Activated gamma-delta T cell treated with Interleukin-2 at 50 U/mL for 16 hours (primary cell): ENCODE data around the gene CAD.
"Not testable (repeated sequence)": the region's sequence is repeated elsewhere in the genome, so short reads cannot be mapped to it uniquely, and the experiment has no call there.

Source experiments
- DNase-seq: peaks from one replicate; pipeline ENCODE4 v3.0.0-alpha.2; 2020

CAD gene

DNA sequence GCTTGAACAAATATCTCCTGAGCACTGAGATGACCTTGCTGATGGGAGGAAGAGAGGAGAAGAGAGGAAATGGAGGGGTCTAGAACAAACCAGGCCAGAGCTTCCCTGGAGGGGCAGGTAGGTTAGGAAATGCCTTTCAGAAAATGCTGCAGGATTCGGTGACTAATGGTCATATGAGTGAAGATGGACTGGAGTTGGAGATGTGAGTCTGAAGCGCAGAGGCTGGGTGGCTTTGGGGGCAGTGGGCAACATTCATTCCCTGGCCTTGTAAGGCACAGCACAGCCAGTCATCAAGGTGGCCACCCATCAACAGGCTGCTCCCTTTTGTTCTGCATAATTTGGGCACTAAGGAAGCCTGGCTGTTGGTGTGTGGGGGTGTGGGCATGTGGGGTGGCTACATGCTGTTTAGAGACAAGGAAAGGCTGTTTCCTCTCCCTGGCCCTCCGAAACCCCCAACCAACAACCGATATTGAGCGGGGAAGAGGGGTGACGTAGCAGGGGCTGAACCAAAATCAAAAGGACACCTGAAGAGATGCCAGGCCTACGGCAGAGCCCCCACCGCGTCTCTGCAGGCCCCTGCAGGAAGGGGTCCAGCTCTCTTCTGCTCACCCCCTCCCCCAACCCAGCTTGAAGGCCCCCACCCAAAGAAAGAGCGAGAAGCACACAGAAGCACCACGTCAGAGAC is 44.2 kb downstream of the CAD start:
- DNase-seq: no peak

DNA sequence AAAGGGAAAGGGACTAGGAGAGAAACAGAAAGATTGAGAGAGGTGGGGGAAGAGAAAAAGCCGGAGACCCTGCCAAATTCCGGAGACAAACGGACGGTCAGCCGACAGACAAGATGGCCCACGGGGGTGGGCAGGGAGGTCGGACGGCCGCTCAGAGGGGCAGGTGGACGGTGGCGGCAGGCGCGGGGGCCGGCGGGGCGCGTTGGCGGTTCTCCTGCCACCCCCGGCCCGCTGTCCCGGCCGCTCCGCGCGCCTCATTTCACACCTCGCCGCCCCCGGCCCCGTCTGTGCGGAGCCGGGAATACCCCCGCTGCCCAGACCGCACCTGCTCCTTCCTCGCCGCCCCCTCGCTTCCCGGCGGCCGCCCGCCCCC is 44.7 kb downstream of the CAD start:
- DNase-seq: no peak

DNA sequence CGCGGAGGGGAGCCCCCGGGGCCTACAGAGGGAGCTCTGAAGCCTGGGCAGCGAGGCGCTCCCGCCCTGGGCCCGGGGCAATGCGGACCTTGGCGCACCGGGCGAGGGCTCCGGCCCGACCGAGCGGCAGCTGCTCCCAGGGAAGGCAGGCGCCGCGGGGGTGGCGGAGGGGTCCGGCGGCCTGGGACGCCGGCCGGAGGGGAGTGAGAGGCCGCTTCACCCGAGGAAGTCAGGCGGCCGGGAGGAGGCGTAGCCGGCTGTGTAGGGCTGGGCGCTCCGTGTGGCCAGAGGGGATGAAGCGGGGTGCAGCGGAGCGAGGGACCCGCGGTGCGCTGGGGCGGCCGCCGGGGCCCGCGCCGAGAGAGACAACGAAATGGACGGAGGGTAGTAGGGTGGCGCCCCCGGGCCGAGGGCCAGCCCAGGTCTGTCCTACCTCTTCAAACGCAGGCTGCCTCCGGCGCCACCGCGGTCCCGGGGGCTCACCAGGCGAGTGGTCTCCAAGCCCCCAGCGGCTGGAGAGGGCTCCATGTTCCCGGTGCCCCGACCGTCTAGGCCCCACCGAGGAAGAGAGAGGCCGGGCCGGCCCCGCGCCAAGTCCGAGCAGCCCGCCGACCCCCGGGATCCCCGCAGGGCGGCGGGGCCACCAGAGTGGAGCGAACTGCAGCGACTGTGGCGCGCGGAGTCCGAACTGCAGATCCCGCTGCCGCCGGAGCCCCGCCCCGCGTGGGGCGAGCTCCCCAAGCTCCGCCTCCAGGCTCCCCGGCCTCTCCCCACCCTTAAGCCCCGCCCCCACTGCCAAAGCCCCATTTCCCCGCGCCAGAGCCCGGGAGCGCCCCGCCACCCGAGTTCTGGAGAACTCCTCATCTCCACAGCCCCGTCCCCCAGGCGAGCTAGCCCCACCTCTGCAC is 45.5 kb downstream of the CAD start, which contains the start of gene SLC30A3:
TSS of gene SLC30A3 (minus strand) at position 669 of the 908 bp plus-strand sequence. CDS start at position 528, 141 bp downstream.
- peak; percentile 54 for DNase-seq

DNA sequence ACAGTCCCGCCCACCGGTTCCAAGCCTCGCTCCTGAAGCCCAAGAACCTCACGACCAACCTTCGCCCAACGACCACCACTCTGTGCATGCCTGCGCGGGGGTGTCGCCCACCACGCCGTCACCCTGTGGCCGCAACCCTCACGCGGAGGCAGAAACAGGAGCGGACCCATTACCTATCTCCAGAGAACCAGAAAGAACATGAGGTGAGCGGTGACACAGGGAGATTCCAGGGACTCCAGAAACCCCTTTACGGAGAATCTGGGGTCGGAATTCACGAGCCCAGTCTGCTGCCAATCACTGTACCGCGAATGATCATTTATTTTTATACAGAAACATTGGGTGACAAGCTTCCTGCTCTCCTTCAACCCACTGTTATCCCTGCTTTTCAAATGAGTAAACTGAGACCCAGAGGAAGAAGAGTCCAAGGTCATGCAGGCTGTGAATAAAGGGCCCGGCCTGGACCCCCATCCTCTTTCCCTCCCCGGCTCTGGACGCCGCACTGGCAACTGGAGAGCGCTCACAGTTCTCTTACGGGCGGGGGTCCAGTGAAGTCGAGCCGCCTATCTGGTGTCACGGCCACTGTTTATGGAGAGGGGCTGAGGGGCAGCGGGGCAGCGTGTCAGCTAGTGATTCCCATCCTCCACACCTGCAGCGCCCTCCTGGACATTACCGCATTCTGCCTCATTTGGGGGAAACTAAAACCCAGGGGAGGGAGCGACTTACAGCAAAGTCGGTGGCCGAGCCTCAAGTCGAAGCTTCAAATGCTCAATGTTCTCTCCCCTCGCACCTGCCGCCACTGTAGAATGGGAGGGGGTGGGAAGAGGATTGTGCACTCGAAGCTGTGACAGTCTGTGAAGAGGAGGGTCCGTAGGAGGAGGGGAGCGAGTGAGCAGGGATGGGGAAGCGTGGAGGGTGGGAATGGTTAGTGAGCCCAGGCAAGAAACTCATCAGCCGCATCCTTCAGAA is 46.4 kb downstream of the CAD start:
- DNase-seq: no peak

DNA sequence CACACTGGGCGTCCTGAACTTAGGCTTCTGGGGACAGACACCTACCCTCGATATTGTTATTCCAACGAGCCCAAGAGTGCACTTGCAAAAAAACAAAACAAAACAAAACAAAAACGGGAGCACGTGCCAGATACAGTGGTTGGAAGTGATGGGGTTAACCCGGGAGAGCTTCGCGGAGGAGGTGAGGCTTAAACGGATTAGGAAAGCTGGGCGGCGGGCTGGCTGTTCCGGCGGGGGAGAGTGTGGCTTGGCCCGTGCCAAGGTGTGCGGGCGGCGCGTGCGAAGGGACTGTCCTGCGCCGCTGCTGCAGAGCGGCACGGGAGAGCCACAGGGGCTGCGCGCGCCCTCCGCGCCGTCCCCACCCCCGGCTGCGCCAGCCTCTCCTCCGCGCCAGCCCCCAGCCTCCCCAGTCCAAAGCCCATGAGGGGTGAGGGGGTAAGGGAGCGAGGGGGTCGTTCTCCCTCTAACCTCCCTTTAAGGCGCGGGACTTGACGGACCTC is 47.1 kb downstream of the CAD start:
- no peak for DNase-seq

DNA sequence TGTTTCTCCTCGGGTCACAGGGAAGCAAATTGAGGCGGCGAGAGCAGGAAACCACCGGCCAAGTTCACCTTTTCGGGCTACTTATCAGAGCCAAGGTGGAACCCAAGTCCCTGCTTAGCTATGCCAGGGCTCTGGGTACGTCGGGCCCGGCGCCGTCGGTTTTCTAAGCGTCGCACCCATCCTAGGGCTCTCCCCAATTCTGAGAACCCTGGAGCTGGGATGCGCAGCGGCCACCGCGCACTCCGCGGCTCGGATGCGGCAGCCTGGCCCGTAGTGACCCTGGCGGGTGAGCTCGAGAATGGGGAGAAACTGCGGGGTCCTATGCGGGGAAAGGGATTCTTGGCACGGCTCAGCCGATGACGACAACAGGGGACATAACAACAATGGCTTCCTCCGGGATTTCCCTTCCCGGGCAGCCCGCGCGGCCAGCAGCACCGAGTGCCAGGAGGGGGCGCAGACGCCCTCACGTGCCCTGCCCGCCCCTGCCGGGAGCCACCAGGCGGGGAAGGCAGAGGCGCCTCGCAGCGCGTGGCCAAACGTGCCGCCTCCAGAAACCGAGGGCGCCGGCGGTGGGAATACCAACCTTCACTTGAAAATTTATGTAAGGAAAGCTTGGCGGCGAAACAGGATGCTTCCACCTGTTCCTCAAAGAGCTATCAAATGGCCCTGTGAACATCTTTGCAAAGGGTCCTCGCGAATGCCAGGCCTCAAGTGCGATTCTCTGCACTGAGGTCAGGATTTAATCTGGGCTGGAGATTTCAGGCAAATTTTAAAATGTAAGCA is 47.8 kb downstream of the CAD start:
- DNase-seq: peak; percentile 45

DNA sequence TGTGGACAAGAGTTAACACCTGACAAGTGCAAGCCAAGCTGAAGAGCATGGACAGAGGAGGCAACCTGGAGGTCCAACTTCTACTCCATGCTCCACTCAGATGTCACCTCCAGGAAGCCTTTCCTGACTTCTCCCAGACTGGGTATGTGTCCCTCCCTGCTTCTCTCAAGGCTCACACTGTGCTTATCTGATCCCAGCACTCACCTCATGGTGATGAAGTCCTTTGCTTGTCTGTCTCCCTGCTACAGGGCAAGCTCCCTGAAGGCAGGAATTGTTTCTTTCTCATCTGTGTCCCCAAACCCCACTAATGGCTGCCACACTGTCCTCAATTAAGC is 48.3 kb downstream of the CAD start:
- DNase-seq: no peak

DNA sequence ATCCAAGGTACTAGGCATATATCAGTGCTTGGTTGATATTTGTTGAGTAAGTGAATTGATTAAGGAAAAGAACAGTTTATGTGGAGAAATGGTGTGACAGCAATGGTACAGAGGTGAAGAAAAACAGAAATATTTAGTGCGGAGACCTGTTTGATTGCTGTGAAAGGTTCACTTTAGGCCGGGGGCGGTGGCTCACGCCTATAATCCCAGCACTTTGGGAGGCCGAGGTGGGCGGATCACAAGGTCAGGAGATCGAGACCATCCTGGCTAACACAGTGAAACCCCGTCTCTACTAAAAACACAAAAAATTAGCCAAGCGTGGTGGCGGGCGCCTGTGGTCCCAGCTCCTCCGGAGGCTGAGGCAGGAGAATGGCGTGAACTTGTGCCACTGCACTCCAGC is 51.1 kb downstream of the CAD start:
- not testable (repeated sequence) for DNase-seq

DNA sequence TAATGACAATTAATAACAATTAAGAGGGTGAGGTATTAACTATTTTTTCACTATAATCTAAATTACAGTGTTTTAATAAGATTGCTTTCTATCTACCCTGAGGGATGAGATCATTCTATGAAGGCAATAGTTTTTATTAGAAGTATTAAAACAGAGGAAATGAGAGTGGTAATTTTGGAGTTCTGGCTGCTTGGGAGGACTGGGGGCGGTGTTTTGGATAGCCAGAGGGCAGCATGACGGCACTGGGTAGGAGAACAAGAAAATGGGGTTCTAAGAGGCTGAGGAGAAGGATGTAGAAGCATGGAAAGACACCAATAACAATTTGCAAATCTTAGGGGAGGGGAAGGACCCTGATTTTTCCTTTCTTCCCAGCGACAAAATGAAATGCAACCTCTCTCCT is 53.0 kb downstream of the CAD start:
- DNase-seq: no peak

DNA sequence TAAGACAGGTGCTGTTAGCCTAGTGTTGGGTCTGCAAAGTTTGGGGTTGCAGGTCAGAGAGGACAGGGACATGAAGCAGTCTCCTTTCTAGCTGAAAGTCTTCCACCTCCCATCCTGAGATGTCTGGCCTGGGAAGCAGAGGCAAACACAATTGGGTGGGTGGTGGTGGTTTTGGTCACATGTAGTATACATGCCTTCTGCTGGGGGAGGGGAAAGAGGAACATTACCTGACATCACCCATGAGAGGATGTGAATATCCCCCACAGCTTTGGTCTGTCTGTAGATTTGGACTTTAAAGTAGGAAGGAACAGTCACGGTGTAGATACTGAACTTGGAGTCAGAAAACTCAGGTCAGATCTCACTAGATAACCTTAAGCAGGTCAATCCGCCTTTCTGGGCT is 53.5 kb downstream of the CAD start:
- DNase-seq: no peak

DNA sequence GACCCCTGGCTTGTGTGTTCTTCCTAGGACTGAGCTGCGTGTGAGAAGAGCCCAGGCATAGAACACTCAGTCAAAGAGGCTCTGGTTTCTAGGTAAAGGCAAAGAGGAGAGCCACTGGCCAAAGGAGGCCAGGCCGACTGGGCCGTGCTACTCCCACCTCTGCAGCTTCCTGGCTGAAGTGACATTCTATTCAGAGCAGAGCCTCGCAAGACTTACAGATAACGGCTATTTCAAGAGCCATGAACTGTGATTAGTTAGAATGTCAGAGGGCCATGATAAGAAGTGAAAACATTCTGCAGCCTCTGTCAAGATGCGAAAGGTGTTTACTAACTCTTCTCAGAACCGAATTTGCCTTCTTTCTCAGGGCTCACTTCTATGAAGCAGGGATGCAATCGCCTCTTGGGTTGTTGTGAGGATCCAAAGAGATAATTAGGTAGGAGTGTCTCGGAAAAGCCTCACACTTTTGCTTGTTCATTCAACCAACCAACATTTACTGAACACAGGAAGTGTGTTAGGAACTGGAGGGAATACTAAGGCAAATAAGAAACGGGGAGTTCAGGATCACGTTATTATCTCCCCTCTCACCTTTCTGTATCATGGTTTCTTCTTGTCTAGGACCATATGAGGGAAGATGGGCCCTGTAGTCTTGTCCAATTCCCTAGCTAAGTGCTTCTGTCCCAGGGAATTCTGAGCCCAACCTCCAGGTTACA is 54.6 kb downstream of the CAD start:
- no peak for DNase-seq

DNA sequence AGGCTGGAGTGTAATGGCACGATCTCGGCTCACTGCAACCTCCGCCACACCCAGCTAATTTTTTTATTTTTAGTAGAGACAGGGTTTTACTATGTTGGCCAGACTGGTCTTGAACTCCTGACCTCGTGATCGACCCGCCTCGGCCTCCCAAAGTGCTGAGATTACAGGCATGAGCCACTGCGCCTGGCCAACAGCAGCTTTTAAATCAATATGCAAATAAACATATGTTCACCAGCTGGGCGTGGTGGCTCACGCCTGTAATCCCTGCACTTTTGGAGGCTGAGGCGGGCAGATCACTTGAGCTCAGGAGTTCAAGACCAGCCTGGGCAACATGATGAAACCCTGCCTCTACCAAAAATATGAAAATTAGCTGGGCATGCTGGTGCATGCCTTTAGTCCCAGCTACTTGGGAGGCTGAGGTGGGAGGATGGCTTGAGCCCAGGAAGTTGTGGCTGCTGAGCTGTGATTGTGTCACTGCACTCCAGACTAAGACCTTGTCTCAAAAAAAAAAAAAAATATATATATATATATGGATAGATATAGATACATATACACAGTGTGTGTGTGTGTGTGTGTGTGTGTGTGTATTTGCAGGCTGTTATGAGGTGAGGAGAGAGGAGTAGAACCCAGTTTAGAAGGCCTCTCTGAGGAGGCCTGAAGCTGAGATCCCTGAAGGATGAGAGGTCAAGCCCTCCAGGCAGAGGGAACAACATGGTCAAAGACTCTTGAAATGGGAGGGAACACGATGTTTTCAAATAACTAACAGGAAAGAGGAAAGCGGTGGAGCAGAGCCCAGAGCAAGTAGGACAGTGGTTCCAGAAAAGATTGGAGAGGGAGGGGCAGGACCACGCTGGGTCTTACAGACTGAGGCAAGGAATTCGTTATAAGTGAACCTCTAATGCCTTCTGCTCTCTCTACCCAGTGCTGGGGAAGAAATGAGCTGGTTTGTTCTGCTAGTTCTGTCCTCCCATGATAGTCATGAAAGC is 55.7 kb downstream of the CAD start:
- not testable (repeated sequence) for DNase-seq

DNA sequence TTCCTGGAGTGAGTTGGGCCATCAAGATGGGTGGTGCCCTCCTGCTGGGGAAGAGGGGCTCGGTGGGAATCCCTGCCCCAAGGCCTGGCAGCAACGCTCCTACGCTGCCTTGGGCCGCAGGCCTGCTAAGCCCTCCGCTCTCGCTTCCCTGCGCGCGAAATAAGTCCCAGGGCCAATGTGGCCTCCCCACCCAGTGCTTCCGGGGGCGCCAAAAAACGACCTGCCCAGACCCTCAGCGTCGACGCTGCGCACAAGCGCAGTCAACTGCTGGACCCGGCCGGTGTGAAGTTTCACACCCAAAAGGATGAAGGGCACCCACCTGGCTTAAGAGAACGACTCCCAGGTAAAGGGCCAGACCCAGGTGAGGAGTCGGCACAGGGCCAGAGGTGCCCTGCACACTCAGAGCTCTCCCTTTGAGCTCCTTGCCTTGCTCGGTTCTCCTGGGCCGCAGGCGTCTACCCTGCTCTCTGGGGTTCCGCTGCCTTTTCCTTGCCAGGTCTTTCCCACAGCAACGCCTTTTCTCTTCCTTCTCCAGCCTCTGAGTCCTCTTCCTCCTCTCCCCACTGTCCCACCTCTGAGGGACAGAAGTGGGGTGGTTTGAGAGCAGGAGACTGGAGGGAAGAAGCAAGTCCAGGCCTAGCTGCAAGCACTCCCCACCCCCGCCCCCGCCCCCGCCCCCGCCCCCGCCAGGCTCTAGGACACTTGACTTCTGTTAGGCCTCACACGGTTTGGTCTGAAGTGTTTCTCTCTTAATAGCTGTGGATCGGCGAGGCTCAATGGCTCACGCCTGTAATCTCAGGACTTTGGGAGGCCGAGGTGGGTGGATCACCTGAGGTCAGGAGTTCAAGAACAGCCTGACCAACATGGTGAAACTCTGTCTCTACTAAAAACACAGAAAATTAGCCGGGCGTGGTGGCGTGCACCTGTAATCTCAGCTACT is 58.3 kb downstream of the CAD start, which contains the start of gene DNAJC5G:
TSS of gene DNAJC5G (plus strand) at position 223 of the 940 bp plus-strand sequence. CDS start 1,296 bp downstream, outside the sequence.
- no peak for DNase-seq

DNA sequence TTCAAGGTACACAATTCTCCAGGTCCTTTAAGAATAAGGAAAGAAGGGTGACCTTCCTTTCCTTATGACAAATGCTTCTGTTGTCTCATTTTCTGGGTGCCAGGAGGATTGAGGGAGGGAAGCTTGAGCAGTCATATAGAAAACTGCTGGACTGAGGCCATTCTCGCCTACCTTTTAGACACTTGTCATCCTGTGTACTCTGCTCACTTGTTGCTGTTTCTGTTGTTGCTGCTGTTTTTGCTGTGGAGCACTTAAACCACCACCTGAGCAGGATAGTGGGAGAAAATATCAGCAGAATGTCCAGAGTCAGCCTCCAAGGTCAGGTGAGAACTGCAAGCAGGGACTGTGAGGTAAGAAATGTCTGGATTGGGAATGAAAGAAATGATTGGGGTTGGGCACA is 60.8 kb downstream of the CAD start:
- DNase-seq: no peak

DNA sequence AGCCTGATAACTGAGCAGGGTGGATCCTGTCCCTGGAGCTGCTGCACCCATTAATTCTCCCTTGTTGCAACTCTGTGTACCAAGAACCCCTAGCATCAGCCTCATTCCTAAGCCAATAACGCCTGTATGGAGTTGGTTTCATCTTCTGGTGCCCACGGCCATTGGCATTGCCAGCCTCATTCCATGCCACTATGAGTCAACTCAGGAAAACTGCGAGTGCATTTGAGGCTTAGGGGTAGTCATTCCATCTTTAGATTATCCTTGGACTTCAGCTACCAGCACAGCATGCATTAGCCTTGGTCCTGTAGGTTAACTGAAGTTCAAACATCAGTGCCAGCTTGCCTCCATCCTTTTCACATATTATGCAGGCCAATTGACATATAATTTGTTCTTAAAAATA is 63.7 kb downstream of the CAD start:
- no peak for DNase-seq

DNA sequence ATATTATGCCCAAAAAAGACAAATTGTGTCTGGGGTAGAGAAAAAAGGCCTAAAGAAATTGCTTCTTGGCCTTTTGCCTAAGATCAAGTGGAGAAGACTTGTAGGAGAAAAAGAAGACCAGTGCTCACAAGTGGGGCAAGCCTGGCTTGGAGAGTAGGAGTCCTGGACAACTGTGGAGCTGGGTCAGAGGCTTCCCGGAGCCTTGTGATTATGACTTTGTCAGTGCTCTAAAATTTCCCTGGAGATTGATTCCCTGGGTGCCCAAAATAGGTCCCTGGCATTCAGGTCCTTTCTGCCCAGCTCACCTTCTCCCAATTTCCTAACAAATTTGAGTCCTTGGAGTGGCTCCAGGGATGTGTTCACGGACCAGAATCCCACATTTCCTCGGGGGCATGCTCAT is 64.3 kb downstream of the CAD start:
- no peak for DNase-seq

DNA sequence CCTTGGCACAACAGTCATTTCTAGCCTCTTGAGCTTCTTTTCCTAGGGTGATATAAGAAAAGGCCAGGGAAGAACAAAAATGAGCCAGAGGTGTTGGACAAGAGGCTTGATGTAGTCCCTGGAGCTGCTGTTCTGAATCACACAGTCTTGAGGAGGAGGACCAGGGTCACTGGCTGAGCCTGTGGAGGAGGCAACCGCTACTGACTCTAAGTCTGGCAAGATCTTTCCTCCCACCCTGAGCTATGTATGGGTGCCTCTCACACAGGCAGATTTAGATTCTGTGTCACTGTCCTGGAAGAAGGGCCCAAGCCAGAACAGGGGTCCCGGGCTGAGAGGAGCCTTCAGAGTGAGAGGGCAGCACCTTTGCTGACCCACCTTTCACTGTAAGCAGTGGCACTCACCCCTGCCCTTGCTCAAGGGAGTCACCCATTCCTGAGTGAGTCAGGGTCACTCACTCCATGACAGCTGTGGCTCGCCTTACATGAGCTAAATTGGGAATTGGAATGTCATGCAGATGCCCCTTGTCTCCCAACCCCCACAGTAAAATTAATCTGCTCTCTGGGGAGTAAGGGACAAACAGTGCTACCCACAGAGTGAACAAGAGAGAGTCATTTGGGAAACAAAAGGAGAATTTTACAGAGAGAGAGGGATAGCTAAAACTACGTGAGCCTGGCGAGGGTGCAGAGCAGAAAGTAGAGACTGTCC is 64.8 kb downstream of the CAD start, which contains the start of gene TRIM54:
TSS of gene TRIM54 (plus strand) at position 575 of the 705 bp plus-strand sequence. CDS start 303 bp downstream, outside the sequence.
- no peak for DNase-seq

DNA sequence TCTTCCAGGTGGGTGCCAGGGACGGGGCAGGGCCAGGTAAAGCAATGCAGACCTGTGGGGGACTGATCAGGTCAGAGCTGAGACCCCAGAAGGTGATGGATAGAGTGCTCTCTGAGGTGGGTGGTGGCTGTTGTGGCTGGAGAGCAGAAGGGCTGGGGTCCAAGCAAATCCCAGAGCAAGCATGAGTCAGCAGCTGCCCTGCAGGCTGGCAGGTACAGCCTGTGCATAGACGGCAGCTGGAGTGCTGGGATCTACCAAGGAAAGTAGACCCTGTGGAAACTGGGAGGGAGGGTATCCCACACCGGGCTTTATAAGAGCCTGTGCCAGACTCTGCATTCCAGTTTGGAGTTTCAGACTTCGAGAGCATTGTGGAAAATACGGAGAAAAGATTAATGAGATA is 65.7 kb downstream of the CAD start:
- no peak for DNase-seq
